NCI-H526 treated with DMSO at 0.1 percent for 48 hours (cell line): Measurements from ENCODE around the gene GNAZ.
A peak's percentile ranks its signal among the peaks of the same experiment; 100 is the strongest.
"Not testable (repeated sequence)": the region's sequence is repeated elsewhere in the genome, so short reads cannot be mapped to it uniquely, and the experiment has no call there.

Experiments
- DNase-seq: peaks from one replicate; lab custom pipeline; 2025; lab: John Stamatoyannopoulos, UW

Gene GNAZ

DNA sequence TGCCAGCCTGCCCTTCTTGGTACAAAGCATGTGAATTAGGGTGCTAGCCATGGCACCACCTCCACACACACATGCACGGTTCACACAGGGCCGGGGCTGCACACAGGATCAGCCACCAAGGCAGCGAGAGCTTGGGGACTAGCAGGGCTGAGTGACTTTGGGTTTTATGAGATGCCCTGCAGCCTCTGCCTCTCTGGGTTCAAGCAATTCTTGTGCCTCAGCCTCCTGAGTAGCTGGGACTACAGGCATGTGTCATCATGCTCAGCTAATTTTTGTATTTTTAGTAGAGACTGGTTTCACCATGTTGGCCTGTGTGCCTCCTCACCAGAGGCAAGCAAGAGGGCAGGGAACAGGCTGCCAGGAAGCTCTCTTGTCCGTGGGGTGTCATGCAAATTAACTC is 66.7 kb downstream of the GNAZ start:
- DNase-seq, result not testable (repeated sequence)

- DNase-seq, result no peak
Measured at GRCh38 chr22:23137468-23137867, 67.1 kb downstream of the GNAZ start.

DNA sequence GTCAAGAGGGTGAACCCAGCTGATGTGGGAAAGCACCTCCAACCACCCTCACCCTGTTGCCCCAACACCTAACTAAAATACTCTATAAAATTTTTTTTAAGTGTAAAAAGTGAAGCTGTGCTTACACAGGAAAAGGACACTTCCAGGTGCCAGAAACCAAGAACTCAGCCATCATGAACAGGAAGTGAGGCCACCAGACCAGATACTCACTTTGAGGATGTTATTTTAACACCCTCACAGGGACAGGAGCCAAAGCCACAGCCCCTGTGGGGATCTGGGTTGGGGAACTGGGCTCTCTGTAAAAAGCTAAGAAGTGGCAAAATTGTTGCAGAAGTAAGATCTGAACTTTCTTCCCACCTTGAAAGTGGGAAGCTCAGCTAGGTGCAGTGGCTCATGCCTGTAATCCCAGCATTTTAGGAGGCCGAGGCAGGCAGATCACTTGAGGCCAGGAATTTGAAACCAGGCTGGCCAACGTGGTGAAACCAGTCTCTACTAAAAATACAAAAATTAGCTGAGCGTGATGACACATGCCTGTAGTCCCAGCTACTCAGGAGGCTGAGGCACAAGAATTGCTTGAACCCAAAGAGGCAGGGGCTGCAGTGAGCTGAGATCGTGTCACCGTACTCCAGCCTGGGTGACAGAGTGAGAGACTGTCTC is 67.7 kb downstream of the GNAZ start:
- no peak for DNase-seq

DNA sequence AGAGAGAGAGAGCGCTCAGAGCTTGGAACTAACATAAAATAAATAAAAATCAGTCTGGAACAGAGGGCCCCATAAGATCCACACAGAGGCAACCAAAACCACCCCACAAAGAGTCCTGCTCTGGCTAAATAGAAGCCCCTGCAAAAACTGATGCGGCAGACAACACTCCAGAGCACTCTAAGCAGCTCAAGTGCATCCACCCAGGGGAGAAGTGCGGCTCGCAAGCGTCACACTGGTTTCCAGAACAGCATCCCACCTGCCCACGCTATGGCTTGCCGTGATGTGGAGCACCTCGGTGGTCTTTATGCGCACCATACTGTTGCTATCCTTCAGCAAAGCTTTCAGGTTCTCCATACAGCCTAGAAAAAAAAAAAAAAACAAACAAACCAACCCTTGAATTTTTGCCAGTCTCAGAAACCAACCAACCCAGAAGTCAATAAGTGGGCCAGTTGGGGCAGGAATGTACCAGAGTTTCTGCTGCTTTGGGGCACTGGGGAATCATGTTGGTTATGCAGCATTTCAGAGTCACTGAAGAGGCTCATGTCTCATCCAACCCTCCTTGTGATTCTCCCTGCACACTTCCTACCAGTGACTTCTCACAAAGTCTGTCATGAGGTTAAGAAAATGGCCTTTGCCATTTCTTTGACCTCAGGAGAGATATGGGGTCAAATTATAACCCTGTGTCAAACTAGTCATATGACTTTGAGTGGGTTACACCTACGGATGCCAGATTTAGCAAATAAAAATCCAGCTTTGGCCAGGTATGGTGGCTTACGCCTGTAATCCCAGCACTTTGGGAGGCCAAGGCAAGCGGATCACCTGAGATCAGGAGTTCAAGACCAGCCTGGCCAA is 68.5 kb downstream of the GNAZ start:
- DNase-seq, result no peak

- DNase-seq, result no peak
Measured at GRCh38 chr22:23140385-23140784, 70.1 kb downstream of the GNAZ start.

DNA sequence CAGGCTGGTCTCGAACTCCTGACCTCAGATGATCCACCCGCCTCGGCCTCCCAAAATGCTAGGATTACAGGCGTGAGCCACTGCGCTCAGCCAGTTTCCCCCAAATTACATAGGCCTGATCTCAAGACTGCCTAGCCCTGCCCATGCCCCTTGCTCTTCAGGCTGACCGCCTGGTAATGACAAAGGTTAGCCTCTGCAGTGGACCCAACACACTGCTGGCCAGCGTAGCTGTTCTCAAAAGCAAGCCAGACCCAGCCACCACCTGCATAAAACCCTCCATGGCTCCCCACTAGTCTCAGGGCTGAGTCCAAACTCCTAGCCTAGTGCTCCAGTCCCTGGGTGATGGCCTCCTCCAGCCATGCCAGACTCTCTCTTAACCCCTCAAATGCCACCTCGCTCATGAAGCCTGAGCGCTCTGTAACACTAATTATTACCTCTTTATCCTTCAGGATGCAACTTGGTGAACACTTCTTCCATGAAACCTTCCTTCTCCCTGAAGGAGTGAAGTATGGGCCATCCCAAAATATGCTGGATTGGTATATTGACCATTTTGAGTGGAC is 72.3 kb downstream of the GNAZ start:
- no peak for DNase-seq

DNA sequence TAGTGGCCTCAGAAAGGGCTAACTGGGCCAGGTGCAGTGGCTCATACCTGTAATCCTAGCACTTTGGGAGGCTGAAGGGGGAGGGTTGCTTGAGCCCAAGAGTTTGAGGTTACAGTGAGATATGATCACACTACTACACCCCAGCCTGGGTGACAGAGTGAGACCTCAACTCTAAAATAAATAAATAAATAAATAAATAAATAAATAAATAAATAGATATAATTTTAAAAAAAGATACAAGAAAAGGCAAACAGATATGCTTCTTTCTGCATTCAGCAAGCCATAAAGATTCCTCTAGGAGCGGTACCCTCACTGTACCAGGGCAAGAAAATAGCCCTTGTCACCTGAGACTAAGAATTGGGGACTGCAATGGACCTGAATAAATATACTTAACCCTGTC is 72.8 kb downstream of the GNAZ start:
- no peak for DNase-seq

DNA sequence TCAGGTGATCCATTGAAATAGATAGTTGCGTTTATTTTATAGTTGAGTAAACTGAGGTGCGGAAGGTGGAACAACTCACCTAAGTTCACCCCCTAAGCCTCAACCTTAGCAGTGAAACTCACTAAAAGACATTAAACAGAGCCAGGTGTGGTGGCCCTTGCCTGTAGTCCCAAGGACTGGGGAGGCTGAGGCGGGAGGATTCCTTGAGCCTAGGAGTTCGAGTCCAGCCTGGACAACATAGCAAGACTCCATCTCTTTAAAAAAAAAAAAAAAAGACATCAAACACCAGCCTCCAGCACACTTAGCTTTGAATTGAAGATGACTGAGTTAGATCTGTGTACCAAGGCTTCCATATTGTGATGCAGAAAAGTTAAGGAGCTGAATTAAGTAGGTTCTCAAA is 74.1 kb downstream of the GNAZ start:
- no peak for DNase-seq

GRCh38 chr22:23144932-23145877 is 74.9 kb downstream of the GNAZ start, which contains the start of gene RAB36:
Gene RAB36, plus strand, starts transcription at chr22:23145477. Its CDS starts 1,140 bp downstream, at chr22:23146617.
- peak; percentile 94 for DNase-seq

- DNase-seq, result no peak
Measured at GRCh38 chr22:23145878-23146470, 75.7 kb downstream of the GNAZ start.

- DNase-seq, result no peak
Measured at GRCh38 chr22:23146478-23147205, 76.3 kb downstream of the GNAZ start.

- DNase-seq, result peak; percentile 2
Measured at GRCh38 chr22:23147617-23148387, 77.5 kb downstream of the GNAZ start.

DNA sequence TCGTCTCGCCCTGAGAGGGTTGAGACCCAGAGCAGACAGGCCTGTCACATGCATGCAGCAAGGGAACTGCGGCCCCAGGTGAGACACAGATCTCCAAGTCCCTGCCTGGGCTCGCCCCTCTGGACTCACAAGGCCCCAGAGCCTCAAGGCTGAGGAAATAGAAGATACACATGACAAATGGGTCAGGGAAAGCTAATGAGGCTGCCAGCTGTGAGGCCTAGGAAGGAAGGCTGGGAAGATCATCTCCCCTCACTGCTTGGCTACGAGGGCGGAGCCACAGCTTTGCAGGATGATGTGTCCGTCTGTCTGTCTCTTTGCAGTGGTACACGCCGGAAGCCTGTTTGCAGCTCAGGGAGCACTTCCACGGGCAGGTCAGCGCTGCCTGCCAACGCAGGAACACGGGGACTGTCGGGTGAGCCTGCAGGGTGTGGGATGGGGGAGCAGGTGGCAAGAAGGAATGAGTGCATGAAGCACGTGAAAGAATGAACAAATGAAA is 79.5 kb downstream of the GNAZ start:
- no peak for DNase-seq

DNA sequence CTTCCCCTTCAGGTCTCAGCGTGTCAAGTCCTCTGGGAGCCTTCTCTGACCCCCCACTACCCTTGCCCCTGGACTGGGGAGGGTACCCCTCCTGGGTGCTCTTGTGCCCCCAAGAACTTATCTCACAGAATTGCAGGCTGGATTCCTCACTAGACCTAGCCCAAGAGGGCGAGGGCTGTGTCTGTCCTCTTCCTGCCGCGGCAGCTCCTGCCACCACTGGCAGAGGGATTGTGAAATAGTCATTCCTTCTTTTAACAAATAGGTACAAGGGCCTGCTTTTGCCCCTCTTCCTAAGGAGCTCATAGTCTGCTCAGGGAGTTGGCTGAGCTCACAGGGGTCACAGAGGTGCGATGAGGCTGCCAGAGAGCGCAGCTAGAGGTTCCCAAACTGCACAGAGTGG is 80.4 kb downstream of the GNAZ start:
- no peak for DNase-seq

GRCh38 chr22:23151827-23152226 is 81.5 kb downstream of the GNAZ start:
- DNase-seq, result no peak

DNA sequence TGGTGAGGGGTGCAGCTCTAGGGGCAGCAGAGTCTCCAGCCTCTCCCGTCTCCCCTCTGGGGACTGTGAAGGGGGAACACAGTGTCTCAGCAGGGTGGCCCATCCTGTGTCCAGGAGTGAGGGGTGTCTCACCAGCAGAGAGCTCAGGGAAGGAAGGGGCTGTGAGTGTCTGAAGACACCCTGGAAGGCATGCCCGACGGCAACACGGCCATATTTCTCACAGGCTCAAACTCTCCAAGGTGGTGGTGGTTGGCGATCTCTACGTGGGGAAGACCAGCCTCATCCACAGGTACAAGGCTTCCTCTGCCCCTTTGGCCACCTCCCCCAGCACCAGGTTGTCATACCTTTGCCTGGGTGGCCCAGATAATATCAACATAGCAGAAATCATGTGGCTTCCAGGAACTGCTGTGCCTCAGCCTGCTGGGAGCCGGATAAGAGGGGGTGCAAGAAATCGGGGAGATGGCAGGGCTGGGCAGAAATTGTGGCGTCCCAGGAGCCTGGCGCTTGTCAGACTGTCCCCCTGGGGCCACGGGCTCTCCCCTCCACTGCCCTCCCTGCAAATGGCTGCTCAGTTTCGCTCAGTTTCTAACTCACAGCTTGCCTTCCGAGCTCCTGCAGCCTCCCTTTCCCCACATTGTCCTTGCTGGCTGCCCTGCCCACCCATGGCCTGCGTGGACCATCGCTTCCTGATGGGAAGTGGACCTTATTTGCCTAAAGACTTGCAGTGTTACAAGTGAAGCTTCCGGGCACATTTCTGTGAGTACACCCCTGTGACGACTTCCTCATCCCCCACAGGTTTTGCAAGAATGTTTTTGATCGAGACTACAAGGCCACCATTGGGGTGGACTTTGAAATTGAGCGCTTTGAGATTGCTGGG is 82.2 kb downstream of the GNAZ start:
- DNase-seq, result no peak

DNA sequence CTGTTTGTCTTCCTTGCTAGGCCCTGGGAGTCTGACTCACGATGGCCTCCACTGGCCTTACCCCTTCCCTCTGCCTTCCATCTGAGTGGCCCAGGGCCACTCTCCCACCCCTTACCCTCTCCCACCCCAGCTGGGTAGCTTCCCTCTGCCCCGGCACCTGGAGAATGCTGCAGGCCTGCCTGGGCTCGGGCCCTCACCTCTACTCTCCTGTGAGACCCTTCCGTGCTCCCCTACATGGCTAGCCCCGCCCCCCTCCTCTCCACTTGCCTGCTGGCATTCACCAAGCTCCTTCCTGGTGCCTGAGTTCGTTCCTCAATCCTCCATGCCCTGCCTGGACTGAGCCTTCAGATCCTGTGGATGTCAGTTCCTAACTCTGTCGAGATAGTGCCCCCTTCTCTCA is 83.7 kb downstream of the GNAZ start:
- no peak for DNase-seq

DNA sequence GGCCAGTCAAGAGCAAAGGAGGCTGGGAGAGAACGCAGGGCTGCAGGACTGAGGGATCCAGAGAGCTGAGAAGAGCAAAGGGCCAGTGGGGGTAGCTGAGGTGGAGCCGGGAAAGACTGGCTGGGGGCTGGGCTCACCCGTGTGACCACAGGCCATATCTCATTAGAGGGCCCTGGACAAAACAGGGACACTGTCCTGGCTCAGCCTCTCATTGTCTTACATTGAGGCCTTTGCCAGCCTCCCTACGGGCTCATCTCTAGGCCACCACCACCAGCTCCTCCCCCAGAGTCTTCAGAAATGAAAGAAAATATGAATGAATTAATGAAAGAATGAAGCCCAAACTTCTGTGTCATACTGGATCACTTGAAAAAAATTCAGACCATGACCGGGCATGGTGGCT is 84.1 kb downstream of the GNAZ start:
- no peak for DNase-seq

GRCh38 chr22:23155143-23155542 is 84.8 kb downstream of the GNAZ start:
- DNase-seq, result no peak
